DLD1 (cell line): ENCODE data around the gene ALX3.
"Not testable (repeated sequence)": the region's sequence is repeated elsewhere in the genome, so short reads cannot be mapped to it uniquely, and the experiment has no call there.

ENCODE experiments used
- in situ Hi-C: cut with HindIII; loops from 2 replicates; pipeline ENCODE4 v1.10.0; 2017; ENCODE audit warnings: low sequenced_read_pairs

ALX3 gene

DNA sequence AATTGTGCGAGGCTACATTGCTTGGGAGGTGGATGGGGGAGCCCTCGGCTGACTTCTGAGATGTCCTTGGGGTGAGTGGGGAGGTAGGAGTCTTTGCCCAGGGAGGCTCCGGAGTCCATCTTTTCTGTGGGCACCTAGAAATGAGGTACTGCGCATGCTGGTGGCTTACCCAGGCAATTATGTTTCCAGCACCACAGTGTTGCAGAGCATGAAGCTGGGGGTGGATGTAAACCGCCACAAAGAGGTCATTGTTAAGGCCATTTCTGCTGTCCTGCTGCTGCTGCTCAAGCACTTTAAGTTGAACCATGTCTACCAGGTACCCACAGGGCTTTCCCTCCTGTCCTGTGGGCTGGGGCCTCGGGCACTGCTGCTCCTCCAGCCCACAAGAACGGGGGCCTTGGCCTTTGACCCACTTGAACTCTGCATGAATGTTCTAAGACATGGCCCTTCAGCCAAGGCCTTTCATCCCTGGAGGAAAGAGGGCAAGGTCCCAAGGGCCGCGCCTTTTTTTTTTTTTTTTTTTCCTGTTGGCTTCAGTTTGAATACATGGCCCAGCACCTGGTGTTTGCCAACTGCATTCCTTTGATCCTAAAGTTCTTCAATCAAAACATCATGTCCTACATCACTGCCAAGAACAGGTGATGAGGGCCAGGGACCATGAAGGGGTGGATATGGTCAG lies 21.4 kb downstream of the ALX3 start:
- in situ Hi-C loops: no loop called here

DNA sequence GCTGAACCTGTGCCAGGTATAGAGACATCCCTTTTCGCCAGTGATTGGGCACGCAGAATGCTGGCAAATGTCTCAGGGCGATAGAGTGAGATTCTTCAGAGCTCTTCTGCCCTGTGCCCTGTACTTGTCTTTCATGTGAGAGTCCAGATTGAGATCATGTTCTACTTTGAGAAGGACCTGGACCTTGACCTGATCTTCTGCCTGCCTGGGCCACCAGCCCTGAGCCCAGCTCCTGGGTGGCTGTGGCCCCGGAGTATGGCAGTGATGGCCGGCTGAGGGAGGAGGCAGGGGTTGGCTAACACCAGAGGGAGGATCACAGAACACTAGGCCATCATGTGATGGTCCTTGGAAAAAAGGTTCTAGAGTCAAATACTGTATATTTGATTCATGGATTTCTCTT lies 22.2 kb downstream of the ALX3 start:
- in situ Hi-C loops: no loop called here

DNA sequence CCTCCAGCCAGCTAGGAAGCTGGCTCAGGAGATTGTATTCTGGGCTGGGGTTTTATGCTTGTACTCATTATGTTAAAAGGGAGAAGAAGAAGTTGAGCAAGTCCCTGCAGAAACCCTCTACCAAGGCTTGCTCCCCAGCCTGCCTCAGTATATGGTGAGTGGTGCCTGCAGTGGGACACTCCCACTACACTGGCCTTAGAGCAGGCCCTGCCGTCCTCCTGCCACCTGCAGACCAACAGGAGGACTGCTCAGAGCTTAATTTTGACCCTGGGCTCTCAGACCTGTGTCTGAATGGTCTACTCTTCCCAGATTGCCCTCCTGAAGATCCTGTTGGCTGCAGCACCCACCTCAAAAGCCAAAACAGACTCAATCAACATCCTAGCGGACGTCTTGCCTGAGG lies 23.0 kb downstream of the ALX3 start:
- in situ Hi-C loops: no loop called here

DNA sequence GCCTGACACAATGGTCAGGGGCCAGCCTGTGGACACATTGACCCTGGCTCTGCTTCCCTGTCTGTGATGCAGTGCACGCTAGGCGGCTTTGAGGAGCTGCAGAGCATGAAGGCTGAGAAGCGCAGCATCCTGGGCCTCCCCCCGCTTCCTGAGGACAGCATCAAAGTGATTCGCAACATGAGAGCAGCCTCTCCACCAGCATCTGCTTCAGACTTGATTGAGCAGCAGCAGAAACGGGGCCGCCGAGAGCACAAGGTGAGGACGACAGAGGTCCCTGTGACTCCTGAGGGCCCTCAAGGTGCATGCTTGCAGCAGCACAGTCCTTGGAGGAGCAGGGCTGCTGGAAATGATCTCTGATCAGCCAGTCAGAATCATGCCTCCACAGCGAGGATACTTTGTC lies 27.5 kb downstream of the ALX3 start:
- in situ Hi-C loops: no loop called here

DNA sequence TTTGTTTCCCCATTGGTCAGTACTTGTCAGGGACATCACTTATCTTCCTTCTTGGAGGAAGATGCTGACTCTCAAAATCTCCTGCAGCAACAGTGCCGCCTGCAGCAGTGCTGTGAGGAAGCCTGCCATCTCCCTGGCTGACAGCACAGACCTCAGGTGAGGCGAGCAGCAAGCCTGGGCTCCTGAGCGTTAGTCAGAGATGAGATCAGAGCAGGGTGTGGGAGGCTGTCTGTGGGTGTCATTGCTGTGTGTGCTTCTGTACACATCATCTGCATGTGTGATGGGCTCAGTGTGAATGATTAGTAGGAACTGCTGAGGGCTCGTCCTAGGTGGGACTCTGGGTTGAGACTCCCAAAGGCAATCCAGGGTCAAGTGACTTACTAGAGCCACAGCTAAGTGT lies 29.9 kb downstream of the ALX3 start:
- in situ Hi-C loops: no loop called here

DNA sequence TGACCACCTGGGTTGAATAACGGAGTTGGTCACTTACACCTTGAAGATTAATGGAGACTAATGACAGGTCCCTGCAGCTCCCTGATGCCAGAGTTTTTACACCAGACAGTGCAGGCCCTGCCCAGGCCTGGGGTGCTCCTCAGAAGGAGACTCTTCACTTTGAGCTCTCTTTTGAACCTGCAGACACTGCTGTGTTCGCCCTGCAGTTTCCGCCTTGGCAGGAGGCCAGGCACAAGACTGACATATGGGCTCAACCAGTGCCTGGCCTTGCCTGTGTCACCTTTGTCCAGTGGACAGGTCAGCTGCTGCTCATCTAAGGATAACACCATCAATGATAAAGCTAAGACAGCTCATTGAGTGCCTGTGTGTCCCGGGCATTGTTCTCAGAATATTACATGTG lies 30.8 kb downstream of the ALX3 start:
- in situ Hi-C loops: no loop called here

DNA sequence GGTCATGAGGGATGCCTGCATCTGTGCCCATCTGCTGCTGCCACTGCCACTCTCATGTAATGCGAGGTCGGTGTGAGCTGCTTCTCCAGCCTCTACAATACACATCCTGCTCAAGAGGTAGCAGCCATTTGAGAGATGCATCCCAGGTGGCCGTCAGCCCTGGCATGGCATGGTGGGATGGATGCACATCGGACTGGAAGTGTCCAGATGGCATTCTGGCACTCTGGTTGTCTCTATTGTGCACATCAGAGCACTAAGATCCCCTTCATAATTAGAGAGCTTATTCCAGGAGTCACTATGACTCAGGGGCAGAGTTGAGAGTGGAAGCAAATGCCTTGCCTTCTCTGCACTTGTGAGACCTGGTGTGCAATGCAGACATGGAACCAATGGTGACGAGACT lies 32.2 kb downstream of the ALX3 start:
- in situ Hi-C loops: no loop called here

DNA sequence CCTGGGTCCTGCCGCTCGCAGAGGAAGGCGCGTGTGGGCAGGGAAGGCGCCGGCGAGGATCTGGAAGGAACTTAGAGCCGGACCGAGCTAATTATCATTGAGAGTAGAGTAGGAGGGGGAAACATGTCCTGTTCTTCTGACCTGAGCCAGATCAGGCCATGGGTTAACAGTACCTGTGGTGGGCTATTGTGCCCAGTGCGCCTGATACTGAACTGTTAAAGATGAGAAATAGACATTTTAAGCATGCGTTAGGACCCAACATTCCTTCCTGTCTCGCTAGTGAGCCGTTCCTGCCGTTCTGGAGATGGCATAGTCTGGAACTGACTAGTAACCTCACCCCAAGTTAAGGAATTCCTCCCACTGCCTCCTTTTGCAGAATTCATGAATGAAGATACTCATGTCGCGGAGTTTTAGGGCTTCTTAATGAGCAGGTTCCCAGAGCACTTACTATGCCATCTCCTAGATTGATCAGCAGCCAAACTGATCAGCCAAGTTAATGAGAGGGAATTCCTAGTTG lies 35.2 kb downstream of the ALX3 start:
- in situ Hi-C loops: no loop called here

DNA sequence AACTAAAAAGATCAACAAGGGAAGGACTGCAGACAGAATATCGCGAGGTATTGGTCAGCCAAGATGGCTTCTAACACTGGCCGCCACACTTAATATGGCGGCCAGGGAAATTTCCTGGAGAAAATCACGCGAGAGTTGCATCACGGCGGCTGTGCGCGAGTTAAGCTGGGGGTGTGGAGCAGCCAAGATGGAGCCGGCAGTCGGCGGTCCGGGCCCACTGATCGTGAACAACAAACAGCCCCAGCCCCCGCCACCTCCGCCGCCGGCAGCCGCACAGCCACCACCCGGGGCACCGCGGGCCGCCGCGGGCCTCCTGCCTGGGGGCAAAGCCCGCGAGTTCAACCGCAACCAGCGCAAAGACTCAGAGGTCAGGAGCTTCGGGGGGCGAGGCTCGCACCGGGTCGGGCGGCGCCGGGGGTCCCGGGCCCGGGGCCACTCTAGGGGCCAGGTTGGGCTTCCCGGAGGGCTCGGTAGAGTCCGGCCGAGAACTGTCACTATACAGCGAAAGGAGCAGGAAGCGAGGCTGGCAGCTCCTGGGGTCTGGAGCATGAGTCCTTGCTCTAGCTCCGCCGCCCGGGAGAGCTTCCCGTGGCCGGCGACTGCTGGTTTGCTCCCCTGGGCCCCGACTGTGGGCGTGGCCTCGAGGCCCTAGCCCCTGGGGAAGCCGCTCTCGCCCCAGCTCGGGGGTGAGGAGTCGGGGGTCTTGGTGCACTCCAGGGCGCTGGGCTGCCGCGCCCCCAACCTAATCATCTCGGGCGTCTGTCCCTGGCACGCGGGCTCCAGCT lies 35.8 kb downstream of the ALX3 start, which contains the start of gene STRIP1:
Gene STRIP1 (plus strand): TSS at position 174 of the 785 bp plus-strand sequence. CDS start 14 bp downstream, at position 188.
- in situ Hi-C loops: no loop called here

DNA sequence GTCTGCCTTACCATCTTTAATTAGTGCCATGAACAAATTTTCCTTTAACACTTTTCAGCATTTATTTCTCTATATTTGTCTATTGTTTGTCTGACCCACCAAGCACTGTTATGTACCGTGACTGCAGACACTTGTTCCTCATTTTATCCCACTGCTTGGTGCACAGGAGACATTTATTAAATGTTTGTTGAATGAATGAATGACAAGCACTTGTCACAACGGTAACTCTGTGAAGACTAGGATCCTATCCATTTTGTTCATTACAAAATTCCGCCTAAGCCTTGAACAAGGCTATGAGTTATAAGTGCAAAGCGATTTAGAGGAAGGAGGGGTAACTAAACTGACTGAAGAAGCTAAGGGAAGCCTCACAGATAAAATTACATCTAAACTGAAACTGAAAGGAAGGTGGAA lies 36.4 kb downstream of the ALX3 start:
- in situ Hi-C loops: no loop called here

DNA sequence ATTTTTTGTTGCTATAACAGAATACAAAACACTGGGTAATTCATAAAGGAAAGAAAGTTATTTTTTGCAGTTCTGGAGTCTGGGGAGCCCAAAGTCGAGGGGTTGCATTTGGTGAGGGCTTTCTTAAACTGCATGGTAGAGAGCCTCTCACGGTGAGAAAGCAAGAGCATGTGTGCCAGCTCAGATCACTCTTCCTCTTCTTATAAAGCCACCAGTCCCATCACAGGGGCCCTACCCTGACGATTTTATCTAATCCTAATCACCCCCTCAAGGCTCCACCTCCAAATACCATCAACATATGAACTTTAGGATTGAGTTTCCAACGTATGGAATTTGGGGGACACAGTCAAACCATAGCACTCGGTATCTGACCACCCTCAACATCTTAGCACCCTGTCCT lies 37.1 kb downstream of the ALX3 start:
- in situ Hi-C loops: no loop called here

DNA sequence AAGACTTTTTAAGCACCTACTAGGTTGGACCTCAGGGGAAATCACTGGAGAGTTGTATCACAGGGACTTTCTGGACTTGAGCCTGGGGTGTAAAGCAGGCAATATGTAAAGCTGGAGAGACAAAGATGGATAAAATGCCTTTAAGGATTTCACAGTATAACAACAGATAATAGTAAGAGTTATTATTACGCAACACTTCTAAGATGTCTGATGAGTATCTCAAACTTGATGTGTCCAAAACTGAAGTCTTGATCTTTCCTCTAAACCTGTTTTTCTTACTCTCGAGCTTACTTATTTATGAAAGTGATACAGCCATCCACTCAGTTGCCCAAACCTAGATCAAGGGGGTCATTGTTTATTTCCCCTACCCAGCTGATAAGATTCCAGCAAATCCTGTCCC lies 38.1 kb downstream of the ALX3 start:
- in situ Hi-C loops: no loop called here

DNA sequence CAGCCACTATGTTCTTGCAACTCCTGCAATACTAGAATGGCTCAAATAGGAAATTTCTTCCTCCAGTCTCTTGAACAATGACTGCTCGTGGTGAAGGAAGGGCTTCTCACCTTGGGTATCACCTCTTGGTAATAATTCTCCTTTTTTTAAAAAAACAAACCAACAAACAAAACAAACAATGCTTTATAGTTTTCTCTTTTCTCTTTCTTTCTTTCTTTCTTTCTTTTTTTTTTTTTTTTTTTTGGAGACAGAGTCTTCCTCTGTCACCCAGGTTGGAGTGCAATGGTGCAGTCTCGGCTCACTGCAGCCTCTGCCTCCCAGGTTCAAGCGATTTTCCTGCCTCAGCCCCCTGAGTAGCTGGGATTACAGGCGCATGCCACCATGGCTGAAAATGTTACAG lies 39.8 kb downstream of the ALX3 start:
- in situ Hi-C loops: not testable (repeated sequence)

DNA sequence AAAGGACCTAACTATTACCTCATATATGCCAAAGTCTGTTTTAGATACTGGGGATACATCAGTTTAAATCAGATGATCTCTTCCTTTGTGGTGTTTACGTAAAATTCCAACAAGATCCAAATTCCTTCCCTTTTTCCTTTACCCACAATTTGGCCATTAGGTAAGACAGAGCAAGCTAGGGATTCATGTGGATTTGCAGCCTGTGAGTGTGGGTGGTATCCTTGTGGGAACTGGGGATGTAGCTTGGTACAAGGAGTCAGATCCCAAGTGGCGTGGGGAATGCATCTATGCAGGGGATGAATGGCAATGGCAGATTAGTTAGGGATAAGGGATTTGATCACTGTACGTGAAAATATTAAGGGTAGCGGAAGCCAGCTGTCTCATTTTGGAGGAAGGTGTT lies 45.9 kb downstream of the ALX3 start:
- in situ Hi-C loops: no loop called here

DNA sequence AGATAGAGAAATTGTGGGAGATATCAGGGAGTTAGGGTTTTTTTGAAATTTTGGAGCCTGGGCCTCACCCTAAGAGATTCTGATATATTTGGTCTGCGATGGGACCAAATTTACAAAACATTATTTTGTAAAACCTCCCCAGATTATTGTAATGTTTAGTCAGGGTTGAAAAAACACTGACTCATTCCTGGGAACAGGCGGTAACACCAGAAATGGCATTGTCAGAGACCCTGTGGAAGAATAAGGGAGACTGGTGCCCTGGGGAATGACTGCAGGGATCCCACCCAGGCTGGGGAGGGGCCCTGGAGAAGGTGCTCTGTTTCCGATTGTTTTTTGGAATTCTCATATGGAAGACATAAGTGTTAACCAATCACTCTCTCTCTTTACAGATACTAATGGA lies 49.2 kb downstream of the ALX3 start:
- in situ Hi-C loops: no loop called here

DNA sequence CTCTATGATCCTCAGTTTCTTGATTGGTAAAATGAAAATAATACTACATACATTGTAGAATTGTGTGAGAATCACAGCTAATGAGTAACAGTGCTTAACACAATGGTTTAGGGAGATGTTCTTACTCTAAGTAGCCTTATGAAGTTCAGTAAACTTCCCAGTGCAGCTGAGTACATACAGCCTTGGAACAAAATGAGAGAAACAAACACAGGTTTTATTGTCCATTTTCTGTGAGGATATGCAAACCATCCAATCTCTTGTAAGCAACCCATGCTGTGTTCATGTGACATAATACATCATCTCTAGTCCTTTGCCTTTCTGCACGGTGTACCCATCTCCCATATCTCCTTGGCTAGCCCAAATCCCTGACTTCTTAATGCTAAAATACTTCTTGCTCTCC lies 50.7 kb downstream of the ALX3 start:
- in situ Hi-C loops: no loop called here

DNA sequence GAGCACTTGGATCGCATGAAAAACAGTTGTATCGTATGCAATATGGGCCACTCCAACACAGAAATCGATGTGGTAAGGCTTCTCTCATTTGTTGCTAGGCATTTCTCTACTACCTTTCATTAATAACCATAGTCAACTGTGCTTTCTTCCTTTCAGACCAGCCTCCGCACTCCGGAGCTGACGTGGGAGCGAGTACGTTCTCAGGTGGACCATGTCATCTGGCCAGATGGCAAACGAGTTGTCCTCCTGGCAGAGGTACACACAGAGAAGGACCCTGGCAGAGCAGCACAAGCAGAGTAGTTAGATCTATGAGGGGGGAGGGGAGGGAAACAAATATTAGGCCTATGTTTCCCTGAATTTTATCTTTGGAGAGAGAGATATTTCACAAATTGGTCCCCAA lies 52.1 kb downstream of the ALX3 start:
- in situ Hi-C loops: no loop called here

DNA sequence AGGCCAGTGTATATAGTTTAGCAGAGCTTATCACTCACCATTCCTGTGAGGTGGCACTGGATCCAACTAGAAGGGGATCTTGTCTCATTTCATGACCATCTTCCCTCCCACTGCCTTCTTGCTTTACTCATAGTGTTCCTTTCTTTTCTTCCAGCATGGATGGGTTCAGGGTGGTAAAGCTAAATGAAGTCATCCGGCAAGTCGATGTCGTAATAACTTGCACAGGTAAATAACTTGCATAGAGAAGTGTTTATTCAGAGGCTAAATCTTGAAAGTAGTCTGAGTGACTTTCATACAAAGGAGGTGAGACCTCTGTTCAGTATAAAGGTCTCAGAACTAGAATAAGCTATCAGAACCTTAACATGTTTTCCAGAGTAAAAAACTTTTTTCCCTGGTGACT lies 52.7 kb downstream of the ALX3 start:
- in situ Hi-C loops: no loop called here

DNA sequence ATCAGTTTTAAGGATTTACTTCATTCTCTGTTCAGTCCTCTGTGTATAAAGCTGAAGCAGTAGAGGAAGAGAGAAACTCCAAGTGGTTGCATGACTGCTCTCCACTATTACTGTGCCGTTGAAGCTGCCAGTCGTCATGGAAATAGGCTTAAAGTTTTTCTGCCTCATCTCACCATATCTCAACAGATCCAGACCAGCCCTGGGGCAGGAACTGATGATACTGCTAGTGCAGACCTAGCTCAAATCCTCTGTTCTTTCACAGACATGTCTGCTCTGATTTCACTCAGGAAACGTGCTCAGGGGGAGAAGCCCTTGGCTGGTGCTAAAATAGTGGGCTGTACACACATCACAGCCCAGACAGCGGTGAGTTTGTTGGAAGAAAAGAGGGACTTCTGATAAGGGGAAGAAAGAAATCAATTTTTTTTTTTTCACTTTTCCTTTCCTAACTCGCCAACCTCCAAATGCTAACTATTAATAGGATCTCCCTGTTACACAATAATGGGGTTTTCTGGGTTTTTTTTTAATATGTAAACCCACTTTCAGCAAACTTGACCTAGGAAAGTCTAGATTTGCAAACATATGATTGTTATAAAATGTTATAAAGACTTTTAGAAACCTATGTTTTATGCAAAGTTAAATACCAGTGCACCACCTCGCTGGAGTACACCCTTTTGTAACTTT lies 58.2 kb downstream of the ALX3 start:
- in situ Hi-C loops: no loop called here

DNA sequence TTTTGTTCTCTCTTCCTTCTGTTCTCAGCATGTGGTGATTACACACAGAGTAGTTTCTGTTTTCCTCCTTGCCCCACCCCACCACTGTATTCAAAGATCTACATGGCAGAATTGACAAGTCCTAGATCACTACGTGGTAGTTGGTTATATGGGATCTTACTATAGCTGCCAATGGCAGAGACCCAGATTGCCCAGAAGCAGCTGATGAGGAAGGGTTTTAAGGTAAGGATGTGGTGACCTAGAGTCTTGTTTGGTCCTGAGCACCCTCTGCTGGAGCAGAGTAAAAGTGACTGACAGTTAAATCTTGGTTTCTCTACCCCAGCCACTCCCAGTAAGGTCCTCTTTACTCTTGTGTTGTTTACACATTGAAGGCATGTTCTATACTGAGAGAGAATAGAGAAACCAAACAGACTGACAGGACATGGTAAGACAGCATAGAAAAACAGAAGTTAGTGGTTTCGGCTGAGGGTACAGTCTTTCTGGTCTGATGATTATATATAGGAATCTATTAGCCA lies 58.9 kb downstream of the ALX3 start:
- in situ Hi-C loops: no loop called here
